ENCODE measurements around the gene FBXO9.
A peak's percentile ranks its signal among the peaks of the same experiment; 100 is the strongest.

FBXO9 gene

DNA sequence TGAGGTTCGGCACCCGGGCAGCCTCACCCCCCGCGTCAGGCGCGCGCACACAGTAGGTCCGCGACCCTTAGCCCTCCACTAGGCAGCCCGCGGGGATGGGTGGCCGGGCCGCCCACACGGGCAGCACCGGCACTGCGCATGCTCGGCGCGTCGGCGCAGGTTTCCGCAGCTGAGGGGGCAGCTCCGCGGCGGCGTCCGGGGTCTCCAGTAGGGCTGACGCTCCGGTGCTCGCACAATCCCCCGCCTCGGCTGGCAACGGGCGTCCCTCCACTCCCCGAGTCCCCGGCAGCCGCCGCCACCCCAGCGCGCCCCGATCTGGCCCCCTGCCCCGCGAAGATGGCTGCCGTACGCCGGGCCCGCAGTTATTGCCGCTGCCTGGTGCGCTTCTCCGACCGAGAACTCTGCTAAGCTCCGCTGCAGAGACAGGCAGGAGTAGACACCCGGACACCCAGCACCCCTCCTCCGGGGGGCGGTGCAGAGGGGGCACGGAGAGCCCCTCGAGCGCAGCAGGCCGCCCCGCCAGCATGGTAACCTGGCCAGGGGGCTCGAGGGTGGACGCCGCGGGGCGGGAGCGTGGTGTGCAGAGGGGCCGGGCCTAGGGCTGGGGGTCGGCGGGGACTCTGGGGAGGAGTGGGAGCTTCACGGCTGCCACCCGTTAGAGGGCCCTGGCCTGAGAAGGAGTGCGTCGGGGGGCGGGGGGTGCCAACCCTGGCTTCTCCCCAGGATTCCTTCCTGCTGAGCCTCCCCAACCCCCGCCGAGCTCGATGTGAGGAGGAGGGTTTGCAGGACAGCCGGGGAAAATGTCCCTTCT is at the start of gene FBXO9:
TSS of gene FBXO9 (plus strand) at position 139 of the 811 bp plus-strand sequence. CDS start at position 525, 386 bp downstream.
- peak in 1 of 2 experiments; percentile 74 for DNase-seq

- DNase-seq, result no peak
These were observed 49.7 kb upstream of the FBXO9 start for GRCh38 chr6:53015486-53015885.

GRCh38 chr6:53018446-53018845 is 46.8 kb upstream of the FBXO9 start:
- no peak for DNase-seq

- DNase-seq, result no peak
These were observed 45.0 kb upstream of the FBXO9 start for GRCh38 chr6:53020005-53020744.

DNA sequence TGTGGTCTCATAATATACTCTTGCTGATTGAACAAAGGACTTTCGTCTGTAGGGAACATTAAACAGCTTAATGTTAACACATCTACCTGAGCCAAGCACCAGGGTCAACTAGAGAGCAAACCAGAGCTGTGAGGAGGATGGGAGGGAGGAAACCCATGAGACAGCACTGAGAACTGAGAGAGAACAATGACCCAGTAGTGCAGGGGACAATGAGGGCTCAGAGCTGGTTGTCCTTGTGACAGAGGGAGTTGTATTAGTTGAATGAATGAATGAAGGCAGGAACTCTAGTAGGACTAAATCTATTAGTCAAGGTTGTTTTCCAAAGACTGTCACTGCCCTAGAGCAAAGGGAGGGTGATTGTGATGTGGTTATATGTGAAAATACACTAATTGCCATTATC is 41.9 kb upstream of the FBXO9 start:
- no peak for DNase-seq

DNA sequence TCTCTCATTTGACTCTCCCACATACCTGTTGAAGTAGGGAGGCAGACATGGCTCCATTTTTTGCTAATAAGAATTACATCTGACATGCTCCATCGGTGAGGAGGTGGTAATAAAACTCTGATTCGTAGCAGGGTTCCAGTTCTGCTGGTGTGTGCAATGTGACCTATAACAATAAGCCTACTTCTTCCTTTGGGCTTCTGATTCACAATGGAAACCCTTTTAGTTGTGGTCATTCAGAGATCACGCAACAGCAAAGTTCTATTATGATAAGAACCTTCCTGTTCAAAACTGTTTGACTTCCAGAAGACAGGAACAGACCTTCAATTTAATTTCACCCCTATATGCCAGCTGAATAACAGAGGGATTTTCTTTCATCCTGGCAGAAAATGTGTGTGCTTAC is 38.7 kb upstream of the FBXO9 start:
- no peak for DNase-seq

DNA sequence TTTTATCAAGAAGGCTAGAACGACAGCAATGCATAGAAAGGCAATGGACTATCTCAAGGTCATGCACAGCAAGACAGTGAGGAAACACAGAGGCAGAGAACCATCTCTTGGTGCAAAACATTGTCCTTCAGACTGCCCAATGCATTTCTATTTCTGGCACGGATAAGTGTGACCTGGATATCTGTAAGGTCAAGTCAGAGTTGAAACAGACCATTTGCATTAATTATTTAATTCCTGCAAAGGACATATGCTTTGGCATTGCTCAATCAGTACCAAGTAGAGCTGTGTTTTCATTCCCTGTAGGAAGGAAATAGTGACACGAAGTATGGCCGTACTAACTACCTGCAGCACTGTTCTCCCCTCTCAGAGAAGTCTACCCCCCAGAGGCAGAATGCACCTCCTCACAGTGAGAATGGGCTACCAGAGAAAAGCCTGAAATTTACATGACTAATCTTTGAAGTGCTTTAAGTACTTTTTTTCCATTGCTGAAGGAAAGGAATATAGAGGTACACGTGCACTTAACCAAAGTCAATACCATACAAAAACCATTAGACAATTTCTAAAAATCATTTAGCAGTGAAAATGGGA is 38.0 kb upstream of the FBXO9 start:
- DNase-seq, result no peak

DNA sequence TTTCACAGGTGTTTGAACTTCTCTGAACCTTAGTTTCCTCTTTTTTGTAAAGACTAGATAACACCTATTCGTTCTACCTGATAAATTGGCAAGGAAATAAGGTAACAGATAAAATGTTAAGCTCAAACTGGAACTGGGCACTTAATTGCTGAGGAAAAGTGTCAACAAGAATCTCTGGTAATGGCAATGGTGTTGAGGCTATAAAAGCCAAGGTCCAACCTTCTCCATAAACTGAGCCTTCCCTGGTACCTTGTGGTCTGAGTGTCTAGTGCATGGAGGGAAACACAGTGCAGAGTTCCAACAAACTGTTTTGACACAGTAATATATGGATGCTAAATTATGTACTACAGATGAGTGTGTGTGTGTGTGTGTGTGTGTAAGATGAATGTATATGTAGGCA is 36.7 kb upstream of the FBXO9 start:
- DNase-seq, result no peak

- DNase-seq, result no peak
These were observed 35.9 kb upstream of the FBXO9 start for GRCh38 chr6:53029257-53029656.

DNA sequence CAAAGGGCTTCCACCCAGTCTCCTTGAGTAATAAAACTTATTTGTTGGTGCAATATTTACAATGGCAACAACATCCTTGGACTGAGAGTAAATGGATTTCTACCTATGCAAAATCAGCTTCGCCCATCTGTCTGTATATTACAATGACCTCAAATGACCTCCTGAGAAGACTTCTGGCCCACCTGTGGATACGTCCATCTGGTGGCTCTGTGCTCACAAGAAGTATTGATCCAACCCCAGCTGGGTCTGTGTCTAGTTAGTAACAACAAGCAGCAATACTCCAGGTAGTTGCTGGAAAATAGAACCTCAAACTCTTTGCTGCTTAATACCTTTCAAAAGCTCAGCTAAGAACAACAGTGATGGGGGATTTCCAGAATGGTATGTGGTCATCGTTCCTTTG is 35.4 kb upstream of the FBXO9 start:
- DNase-seq, result no peak

- no peak for DNase-seq
These were observed 33.9 kb upstream of the FBXO9 start for GRCh38 chr6:53031281-53031680.

- no peak for DNase-seq
These were observed 32.4 kb upstream of the FBXO9 start for GRCh38 chr6:53032849-53033248.

DNA sequence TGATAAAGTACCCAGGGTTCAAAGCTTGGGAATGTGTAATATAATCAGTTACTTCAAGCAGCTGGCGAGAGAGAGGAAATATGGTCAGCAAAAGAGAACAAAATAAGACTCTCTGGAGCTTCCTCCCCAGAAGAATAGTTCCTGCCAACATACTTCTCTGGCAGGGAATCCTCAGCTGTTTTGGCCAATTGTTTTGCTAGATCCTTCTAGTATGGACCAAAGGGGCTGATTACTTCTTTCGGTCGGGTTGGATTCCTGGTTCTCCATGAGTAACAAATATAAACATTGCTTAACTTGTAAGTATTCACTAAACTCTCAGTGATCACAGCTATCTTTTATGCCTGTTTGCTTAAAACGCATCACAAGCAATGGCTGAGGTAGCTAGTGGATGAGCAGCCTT is 31.4 kb upstream of the FBXO9 start:
- no peak for DNase-seq

- no peak for DNase-seq
These were observed 29.5 kb upstream of the FBXO9 start for GRCh38 chr6:53035549-53036213.

- DNase-seq, result no peak
These were observed 27.1 kb upstream of the FBXO9 start for GRCh38 chr6:53038141-53038540.

DNA sequence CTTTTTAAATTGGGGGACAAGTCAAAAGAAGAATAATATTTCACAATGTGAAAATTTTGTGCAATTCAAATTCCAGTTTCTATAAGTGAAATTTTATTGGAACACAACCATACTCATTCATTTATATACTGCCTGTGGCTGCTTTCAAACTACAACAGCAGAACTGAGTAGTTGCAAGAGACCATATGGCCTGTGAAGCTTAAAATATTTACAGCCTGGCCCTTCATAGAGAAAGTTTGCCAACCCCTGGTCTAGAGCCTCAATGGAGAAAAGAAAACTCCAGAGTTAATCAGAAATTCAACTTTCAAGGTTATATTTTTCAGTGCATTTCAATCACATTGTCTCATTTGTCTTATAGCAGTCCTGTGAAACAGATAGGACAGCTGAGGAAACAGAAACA is 26.6 kb upstream of the FBXO9 start:
- no peak for DNase-seq

- no peak for DNase-seq
These were observed 23.8 kb upstream of the FBXO9 start for GRCh38 chr6:53041356-53041755.

GRCh38 chr6:53042112-53042511 is 23.1 kb upstream of the FBXO9 start:
- no peak for DNase-seq

- no peak for DNase-seq
These were observed 21.6 kb upstream of the FBXO9 start for GRCh38 chr6:53043581-53043980.

- DNase-seq, result no peak
These were observed 21.1 kb upstream of the FBXO9 start for GRCh38 chr6:53044071-53044470.

- no peak for DNase-seq
These were observed 20.6 kb upstream of the FBXO9 start for GRCh38 chr6:53044572-53044971.

- DNase-seq, result no peak
These were observed 19.1 kb upstream of the FBXO9 start for GRCh38 chr6:53045891-53046673.
